Mesendoderm (in vitro differentiated cells): ENCODE data around the gene C10orf62.
A peak's percentile ranks its signal among the peaks of the same experiment; 100 is the strongest.
"Not testable (repeated sequence)": the region's sequence is repeated elsewhere in the genome, so short reads cannot be mapped to it uniquely, and the experiment has no call there.

Experiments used
- DNase-seq: peaks from one replicate; pipeline ENCODE4 v3.0.0; 2013
- H2AK5ac ChIP-seq: 2 replicates; pipeline ENCODE4 v1.6.1; 2013; ENCODE audit warnings: low read length, inconsistent platforms
- H2BK120ac ChIP-seq: 2 replicates; pipeline ENCODE4 v1.6.1; 2013; ENCODE audit warnings: low read depth, mild to moderate bottlenecking, low read length, moderate library complexity, mixed read lengths
- H2BK15ac ChIP-seq: replicated peaks from 2 replicates; pipeline ENCODE4 v1.6.1; 2013; ENCODE audit warnings: low read depth, mild to moderate bottlenecking, moderate library complexity
- H2BK5ac ChIP-seq: 2 replicates; pipeline ENCODE4 v1.6.1; 2013; ENCODE audit warnings: low read length, inconsistent platforms
- H3K18ac ChIP-seq: 2 replicates; pipeline ENCODE4 v1.6.1; 2013; ENCODE audit warnings: mild to moderate bottlenecking, low read length, mixed read lengths
- H3K23ac ChIP-seq: one replicate; pipeline ENCODE4 v1.6.1; 2013; ENCODE audit warnings: low read length
- H3K27ac ChIP-seq: 2 replicates; pipeline ENCODE4 v1.5.1; 2013; ENCODE audit warnings: low read depth, mild to moderate bottlenecking, inconsistent platforms, low read length, moderate library complexity
- H3K27me3 ChIP-seq: 2 replicates; pipeline ENCODE4 v1.6.1; 2013; ENCODE audit warnings: low read length, control low read depth, mild to moderate bottlenecking, inconsistent platforms; ENCODE audit not compliant: insufficient read depth, poor library complexity
- H3K36me3 ChIP-seq: 2 replicates; pipeline ENCODE4 v1.6.1; 2013; ENCODE audit warnings: low read length, inconsistent platforms; ENCODE audit not compliant: control insufficient read depth, insufficient read depth
- H3K4ac ChIP-seq: one replicate; pipeline ENCODE4 v1.6.1; 2013; ENCODE audit warnings: low read depth, mild to moderate bottlenecking, low read length, moderate library complexity
- H3K4me1 ChIP-seq: 2 replicates; pipeline ENCODE4 v1.6.1; 2013; ENCODE audit warnings: low read depth, low read length, inconsistent platforms; ENCODE audit not compliant: control insufficient read depth
- H3K4me2 ChIP-seq: 2 replicates; pipeline ENCODE4 v1.6.1; 2013; ENCODE audit warnings: low read length
- H3K4me3 ChIP-seq: 2 replicates; pipeline ENCODE4 v1.5.1; 2013; ENCODE audit warnings: mild to moderate bottlenecking, low read length
- H3K56ac ChIP-seq: one replicate; pipeline ENCODE4 v1.6.1; 2013; ENCODE audit warnings: low read length
- H3K79me1 ChIP-seq: 2 replicates; pipeline ENCODE4 v1.6.1; 2013; ENCODE audit warnings: low read length, inconsistent platforms
- H3K79me2 ChIP-seq: 2 replicates; pipeline ENCODE4 v1.6.1; 2013; ENCODE audit warnings: mild to moderate bottlenecking, low read length; ENCODE audit not compliant: control insufficient read depth, insufficient read depth
- H3K9ac ChIP-seq: 2 replicates; pipeline ENCODE4 v1.6.1; 2013; ENCODE audit warnings: low read length, inconsistent platforms
- H4K5ac ChIP-seq: one replicate; pipeline ENCODE4 v1.6.1; 2013; ENCODE audit warnings: low read length
- H4K8ac ChIP-seq: one replicate; pipeline ENCODE4 v1.6.1; 2013; ENCODE audit warnings: low read depth, mild to moderate bottlenecking, control low read depth, low read length, moderate library complexity
- WGBS: extraction: QIAGEN DNeasy Blood & Tissue Kit; methylation state at CpG from one replicate; pipeline ENCODE4 v1.1.7; 2013; ENCODE audit warnings: low lambda C conversion rate, missing lambda C conversion rate; ENCODE audit not compliant: insufficient coverage; ENCODE audit errors: extremely low coverage; 5-methylcytosine and 5-hydroxymethylcytosine counted together

The C10orf62 gene

DNA sequence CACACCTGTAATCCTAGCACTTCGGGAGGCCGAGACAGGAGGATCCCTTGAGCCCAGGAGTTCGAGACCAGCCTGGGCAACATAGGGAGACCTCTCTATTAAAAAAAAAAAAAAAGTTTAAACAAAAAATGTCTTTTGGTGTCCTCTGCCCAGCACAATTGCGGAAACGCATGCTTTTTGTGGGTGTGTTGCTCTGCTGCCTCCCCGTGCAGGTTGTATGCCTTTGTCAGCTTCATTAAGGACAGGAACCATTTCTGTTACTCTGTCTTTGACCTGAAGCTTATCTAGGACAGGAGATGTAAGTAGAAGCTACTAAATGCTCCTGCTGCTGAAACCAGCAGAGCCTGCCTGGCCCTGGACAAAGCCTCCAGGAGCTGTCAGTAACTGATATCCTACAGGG, 38.2 kb upstream of the C10orf62 start:
- no peak overlapping the region for H3K4ac ChIP-seq
- no peak overlapping the region for H3K27ac ChIP-seq
- H4K8ac ChIP-seq: no peak overlapping the region
- H3K56ac ChIP-seq: no peak overlapping the region
- H3K23ac ChIP-seq: no peak overlapping the region
- no CpG with 5 or more reads among the region's 6 CpGs for WGBS
- no peak overlapping the region for H2BK15ac ChIP-seq
- no peak overlapping the region for H2BK5ac ChIP-seq
- no peaks in the 10 kb centered on the region for H3K79me1 ChIP-seq
- no peak overlapping the region for H3K9ac ChIP-seq
- no peaks in the 10 kb centered on the region for H3K27me3 ChIP-seq
- no peaks in the 10 kb centered on the region for H3K79me2 ChIP-seq
- no peak overlapping the region for H2AK5ac ChIP-seq
- no peak overlapping the region for H2BK120ac ChIP-seq
- no peaks in the 10 kb centered on the region for H3K36me3 ChIP-seq
- H3K4me3 ChIP-seq: no peak overlapping the region
- H4K5ac ChIP-seq: no peak overlapping the region
- DNase-seq: no peak
- H3K4me2 ChIP-seq: no peak overlapping the region
- no peak overlapping the region for H3K18ac ChIP-seq
- H3K4me1 ChIP-seq: peaks cover 11% of the 10 kb centered on the region

DNA sequence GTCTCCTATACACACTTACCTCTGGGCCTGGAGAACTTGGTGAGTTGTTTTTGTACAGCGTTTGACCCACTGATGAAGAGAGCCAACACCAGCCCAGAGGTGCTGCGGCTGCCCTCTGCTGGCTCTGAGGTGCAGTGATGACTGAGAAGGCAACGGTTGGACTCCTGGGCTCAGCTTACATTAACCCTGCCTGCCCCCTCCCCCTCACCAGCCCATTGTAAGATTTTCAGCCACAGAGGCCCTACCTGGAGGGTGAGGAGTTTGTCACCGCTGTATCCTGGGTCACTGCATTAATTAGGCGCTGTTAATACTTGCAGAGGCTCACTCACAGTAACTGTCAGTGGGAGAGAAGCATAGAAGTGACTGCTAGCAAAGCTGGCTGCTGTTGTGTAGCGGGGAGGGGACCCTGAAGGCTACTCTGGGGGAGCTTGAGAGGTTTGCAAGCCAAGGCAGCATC, 35.9 kb upstream of the C10orf62 start:
- no peak overlapping the region for H2AK5ac ChIP-seq
- no peak overlapping the region for H3K27ac ChIP-seq
- H3K4me3 ChIP-seq: no peak overlapping the region
- H2BK15ac ChIP-seq: no peak overlapping the region
- H3K9ac ChIP-seq: no peak overlapping the region
- H3K79me2 ChIP-seq: no peaks in the 10 kb centered on the region
- no peak overlapping the region for H4K8ac ChIP-seq
- no peak overlapping the region for H2BK5ac ChIP-seq
- no peak overlapping the region for H2BK120ac ChIP-seq
- no peaks in the 10 kb centered on the region for H3K79me1 ChIP-seq
- no CpG with 5 or more reads among the region's 6 CpGs for WGBS
- H4K5ac ChIP-seq: no peak overlapping the region
- H3K4ac ChIP-seq: no peak overlapping the region
- H3K4me2 ChIP-seq: no peak overlapping the region
- no peak overlapping the region for H3K23ac ChIP-seq
- peak; percentile 87 for DNase-seq
- peaks cover 11% of the 10 kb centered on the region for H3K4me1 ChIP-seq
- no peaks in the 10 kb centered on the region for H3K36me3 ChIP-seq
- no peak overlapping the region for H3K18ac ChIP-seq
- H3K56ac ChIP-seq: peak overlapping the region; percentile 60
- H3K27me3 ChIP-seq: no peaks in the 10 kb centered on the region

GRCh38 chr10:97554336-97554735, 35.2 kb upstream of the C10orf62 start:
- H3K56ac ChIP-seq, H2BK120ac ChIP-seq, H3K79me1 ChIP-seq, H3K4me3 ChIP-seq, H3K27ac ChIP-seq, DNase-seq, H3K23ac ChIP-seq, H2BK15ac ChIP-seq, H3K36me3 ChIP-seq, H3K4me2 ChIP-seq, H3K79me2 ChIP-seq, H3K27me3 ChIP-seq, H2AK5ac ChIP-seq, H3K18ac ChIP-seq, H3K4ac ChIP-seq, H3K9ac ChIP-seq, H4K8ac ChIP-seq, H2BK5ac ChIP-seq, H4K5ac ChIP-seq: not testable (repeated sequence)
- peaks cover 11% of the 10 kb centered on the region for H3K4me1 ChIP-seq
- WGBS: no CpG with 5 or more reads among the region's 5 CpGs

- not testable (repeated sequence) for H3K23ac ChIP-seq, H3K27ac ChIP-seq, H2AK5ac ChIP-seq, H2BK5ac ChIP-seq, H3K4me3 ChIP-seq, H4K8ac ChIP-seq, H3K36me3 ChIP-seq, H3K18ac ChIP-seq, DNase-seq, H3K4me1 ChIP-seq, H2BK15ac ChIP-seq, H2BK120ac ChIP-seq, H3K27me3 ChIP-seq, H4K5ac ChIP-seq, H3K56ac ChIP-seq, H3K9ac ChIP-seq, H3K79me1 ChIP-seq, H3K4ac ChIP-seq, H3K79me2 ChIP-seq, H3K4me2 ChIP-seq
- no CpG with 5 or more reads among the region's 10 CpGs for WGBS
These were observed 34.0 kb upstream of the C10orf62 start for GRCh38 chr10:97555541-97555940.

DNA sequence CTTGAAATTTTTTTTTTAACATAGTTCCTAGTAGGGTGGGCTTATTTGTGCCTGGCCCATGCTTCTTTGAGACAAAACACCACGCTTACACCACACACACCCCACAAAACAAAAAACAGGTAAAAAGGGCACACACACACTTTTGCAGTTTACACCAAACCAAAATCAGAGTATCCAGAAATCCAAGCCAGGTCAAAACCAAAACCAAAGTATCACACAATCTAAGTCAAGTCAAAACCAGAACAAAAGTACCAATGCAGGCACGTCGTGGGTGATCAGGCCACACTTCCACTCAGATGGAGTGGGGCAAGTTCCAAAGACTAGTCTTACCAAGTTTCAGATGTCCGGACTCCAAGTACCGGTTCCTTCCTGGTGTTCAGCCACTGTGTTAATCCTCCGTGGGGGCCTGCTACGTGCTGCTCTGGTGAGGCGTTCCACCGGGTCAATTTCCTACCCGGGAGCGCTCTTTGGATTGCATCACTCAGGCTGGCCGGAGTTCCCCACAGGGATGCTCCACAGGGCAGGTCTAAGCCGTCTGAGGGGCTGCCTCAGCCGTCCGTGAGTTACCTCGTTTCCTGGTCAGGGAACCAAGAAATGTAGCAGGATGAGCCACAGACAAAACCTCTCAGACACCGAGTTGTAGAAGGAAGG, 28.7 kb upstream of the C10orf62 start:
- H3K4me1 ChIP-seq, H4K8ac ChIP-seq, H3K79me2 ChIP-seq, H4K5ac ChIP-seq, H3K36me3 ChIP-seq, H2AK5ac ChIP-seq, H3K56ac ChIP-seq, H3K9ac ChIP-seq, DNase-seq, H3K4me3 ChIP-seq, H2BK15ac ChIP-seq, H3K4ac ChIP-seq, H3K79me1 ChIP-seq, H3K18ac ChIP-seq, H3K23ac ChIP-seq, H3K4me2 ChIP-seq, H2BK5ac ChIP-seq, H3K27ac ChIP-seq, H3K27me3 ChIP-seq, H2BK120ac ChIP-seq: not testable (repeated sequence)
- WGBS: no CpG with 5 or more reads among the region's 17 CpGs
